ENCODE measurements around the gene TTC21B. TPM values are rescaled to one million over a fixed set of nuclear protein-coding genes. Genes with fewer than 3 reads are reported as not detected.

The TTC21B gene
- total and polyA plus RNA-seq, 10 of the 15 experiments (the other 5 are each of a cell fraction or from before 2014, with no cell fraction given) = 2.7 to 22.4 (median 11.3) TPM

DNA sequence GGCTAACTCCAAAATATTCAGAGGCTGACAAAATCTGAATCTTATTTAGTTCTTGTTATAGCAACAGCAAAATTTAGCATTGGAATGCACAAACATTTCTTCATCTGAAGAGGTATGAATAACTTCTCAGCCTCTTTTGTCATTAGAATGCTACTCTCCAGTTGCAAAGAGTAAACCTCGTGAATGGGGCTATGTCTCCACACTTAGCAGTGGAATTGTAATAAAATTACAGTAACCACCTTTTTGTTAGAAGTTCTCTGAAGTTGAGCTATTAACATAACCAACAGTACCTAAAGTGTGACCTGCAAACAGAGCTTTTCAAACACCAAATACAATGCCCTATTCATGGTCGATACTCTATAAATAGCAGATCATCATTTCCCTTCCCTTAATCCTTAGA lies 109.4 kb downstream of the TTC21B start:
- intact Hi-C loops (cut with micrococcal nuclease; ENCODE audit: unreplicated experiment) (no loop called here), in situ Hi-C loops (cut with MboI) (no loop called here)
- 37% methylated on average over 2 of the region's 2 CpGs for WGBS (ENCODE audit: insufficient coverage, insufficient replicate concordance, low lambda C conversion rate, missing lambda C conversion rate)
- POLR2A ChIA-PET = no interaction called here
- DNase-seq (ENCODE audit: low read depth, low spot score) (no peak), ATAC-seq (no peak), FAIRE-seq (no peak)
- BruUV-seq (replicated peaks) = no TSS peak
- Histone ChIP-seq H3K4me3 (no peak overlapping the region), H3K9me3 (replicated peaks; ENCODE audit: control insufficient read depth, insufficient read depth, low read length) (no peaks in the 10 kb centered on the region), H3K4me2 (ENCODE audit: control insufficient read depth, insufficient read depth) (no peak overlapping the region), H3K79me2 (ENCODE audit: control insufficient read depth, insufficient read depth, low read length) (no peaks in the 10 kb centered on the region), H3K27me3 (replicated peaks in 1 of 2; ENCODE audit: control insufficient read depth in 2 of 2, insufficient read depth in 2 of 2, low read length in 1 of 2) (no peaks in the 10 kb centered on the region), H4K20me1 (ENCODE audit: control insufficient read depth, insufficient read depth) (no peaks in the 10 kb centered on the region), H2AFZ (ENCODE audit: control insufficient read depth, low read depth, low read length) (no peak overlapping the region), H3K27ac (ENCODE audit: control insufficient read depth, insufficient read depth) (no peak overlapping the region), H3K36me3 (ENCODE audit: control insufficient read depth in 2 of 2, insufficient read depth in 2 of 2, low read length in 1 of 2) (no peaks in the 10 kb centered on the region), H3K4me1 (ENCODE audit: control insufficient read depth, insufficient read depth, low read length) (no peaks in the 10 kb centered on the region), H3K9ac (ENCODE audit: control insufficient read depth, insufficient read depth, low read length) (no peak overlapping the region)
- SMC1A ChIA-PET (ENCODE audit: uncharacterized antibody, unreplicated experiment) = no interaction called here
- RAD21 ChIA-PET (ENCODE audit: unreplicated experiment) = no interaction called here
- CTCF ChIA-PET = no interaction called here
- no peak for TF ChIP-seq ASH2L (IDR thresholded peaks at IDR 0.05; ENCODE audit: borderline replicate concordance, low read depth)
- TF ChIP-seq, protein P1, sequence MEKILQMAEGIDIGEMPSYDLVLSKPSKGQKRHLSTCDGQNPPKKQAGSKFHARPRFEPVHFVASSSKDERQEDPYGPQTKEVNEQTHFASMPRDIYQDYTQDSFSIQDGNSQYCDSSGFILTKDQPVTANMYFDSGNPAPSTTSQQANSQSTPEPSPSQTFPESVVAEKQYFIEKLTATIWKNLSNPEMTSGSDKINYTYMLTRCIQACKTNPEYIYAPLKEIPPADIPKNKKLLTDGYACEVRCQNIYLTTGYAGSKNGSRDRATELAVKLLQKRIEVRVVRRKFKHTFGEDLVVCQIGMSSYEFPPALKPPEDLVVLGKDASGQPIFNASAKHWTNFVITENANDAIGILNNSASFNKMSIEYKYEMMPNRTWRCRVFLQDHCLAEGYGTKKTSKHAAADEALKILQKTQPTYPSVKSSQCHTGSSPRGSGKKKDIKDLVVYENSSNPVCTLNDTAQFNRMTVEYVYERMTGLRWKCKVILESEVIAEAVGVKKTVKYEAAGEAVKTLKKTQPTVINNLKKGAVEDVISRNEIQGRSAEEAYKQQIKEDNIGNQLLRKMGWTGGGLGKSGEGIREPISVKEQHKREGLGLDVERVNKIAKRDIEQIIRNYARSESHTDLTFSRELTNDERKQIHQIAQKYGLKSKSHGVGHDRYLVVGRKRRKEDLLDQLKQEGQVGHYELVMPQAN (conservative IDR thresholded peaks at IDR 0.05) = no peak
- TF ChIP-seq ZBED1 (IDR thresholded peaks at IDR 0.05; ENCODE audit: borderline replicate concordance) = no peak
- TF ChIP-seq, protein P2, sequence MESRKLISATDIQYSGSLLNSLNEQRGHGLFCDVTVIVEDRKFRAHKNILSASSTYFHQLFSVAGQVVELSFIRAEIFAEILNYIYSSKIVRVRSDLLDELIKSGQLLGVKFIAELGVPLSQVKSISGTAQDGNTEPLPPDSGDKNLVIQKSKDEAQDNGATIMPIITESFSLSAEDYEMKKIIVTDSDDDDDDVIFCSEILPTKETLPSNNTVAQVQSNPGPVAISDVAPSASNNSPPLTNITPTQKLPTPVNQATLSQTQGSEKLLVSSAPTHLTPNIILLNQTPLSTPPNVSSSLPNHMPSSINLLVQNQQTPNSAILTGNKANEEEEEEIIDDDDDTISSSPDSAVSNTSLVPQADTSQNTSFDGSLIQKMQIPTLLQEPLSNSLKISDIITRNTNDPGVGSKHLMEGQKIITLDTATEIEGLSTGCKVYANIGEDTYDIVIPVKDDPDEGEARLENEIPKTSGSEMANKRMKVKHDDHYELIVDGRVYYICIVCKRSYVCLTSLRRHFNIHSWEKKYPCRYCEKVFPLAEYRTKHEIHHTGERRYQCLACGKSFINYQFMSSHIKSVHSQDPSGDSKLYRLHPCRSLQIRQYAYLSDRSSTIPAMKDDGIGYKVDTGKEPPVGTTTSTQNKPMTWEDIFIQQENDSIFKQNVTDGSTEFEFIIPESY (IDR thresholded peaks at IDR 0.05) = no peak
- no peak for TF ChIP-seq ZNF384 (IDR thresholded peaks at IDR 0.05; ENCODE audit: borderline replicate concordance, low read depth, low read length)
- no peak for TF ChIP-seq SREBF1 (IDR thresholded peaks at IDR 0.05; ENCODE audit: low read length)
- TF ChIP-seq KDM1A (IDR thresholded peaks at IDR 0.05; ENCODE audit: borderline replicate concordance) = no peak
- TF ChIP-seq RUNX3 (IDR thresholded peaks at IDR 0.05; ENCODE audit: low read length) = no peak
- TF ChIP-seq FOS (IDR thresholded peaks at IDR 0.05; ENCODE audit: borderline replicate concordance, extremely low read depth, insufficient read length) = no peak
- no peak for TF ChIP-seq NFYB (IDR thresholded peaks at IDR 0.05; ENCODE audit: insufficient read depth, low read depth, low read length)
- TF ChIP-seq NFYA (IDR thresholded peaks at IDR 0.05; ENCODE audit: borderline replicate concordance, low read depth, low read length) = no peak
- no peak for TF ChIP-seq KAT2A (conservative IDR thresholded peaks at IDR 0.05; ENCODE audit: control insufficient read depth, low read depth, low read length)
- no peak for TF ChIP-seq PAX8 (IDR thresholded peaks at IDR 0.05)
- no peak for TF ChIP-seq MEF2A (IDR thresholded peaks at IDR 0.05; ENCODE audit: insufficient read depth, low read depth, low read length)

Data from GM12878 (cell line).